GM19397 (cell line): ENCODE data around the gene PIK3R1.

Source experiments
- ATAC-seq: cut with Tn5 transposase; IDR thresholded peaks from one replicate; pipeline ENCODE4 v1.9.1; 2021; ENCODE audit warnings: mild to moderate bottlenecking, moderate library complexity; ENCODE audit not compliant: unreplicated experiment

The PIK3R1 gene

DNA sequence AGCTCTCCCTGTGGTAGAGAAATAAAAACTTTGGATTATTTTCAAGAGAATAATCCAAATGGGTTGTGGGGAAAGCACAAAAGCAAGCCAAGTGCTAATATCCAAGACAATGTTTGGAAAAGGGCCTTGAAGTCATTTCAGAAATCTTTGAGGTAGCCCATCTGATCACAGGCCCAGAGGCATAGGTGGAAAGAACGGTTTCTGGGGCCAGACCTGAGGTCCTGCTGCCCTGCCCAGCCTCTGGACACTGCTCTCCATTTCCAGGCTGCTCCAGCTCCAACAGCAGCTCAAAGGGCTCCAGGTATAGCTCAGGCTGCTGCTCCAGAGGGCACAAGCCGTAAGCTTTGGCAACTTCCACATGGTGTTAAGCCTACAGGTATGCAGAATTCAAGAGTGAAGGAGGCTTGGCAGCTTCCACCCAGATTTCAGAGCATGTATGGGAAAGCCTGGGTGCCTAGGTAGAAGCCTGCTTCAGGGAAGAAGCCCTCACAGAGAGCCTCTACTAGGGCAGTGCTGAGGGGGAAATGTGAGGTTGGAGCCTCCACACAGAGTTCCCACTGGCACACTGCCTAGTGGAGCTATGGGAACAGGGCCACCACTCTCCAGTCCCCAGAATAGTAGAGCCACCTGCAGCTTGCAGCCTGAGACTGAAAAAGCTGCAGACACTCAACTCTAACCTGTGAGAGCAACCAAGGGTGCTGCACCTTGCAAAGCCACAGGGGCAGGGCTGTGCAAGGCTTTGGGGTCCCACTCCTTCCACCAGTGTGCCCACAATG lies 133.1 kb downstream of the PIK3R1 start:
- no peak for ATAC-seq

DNA sequence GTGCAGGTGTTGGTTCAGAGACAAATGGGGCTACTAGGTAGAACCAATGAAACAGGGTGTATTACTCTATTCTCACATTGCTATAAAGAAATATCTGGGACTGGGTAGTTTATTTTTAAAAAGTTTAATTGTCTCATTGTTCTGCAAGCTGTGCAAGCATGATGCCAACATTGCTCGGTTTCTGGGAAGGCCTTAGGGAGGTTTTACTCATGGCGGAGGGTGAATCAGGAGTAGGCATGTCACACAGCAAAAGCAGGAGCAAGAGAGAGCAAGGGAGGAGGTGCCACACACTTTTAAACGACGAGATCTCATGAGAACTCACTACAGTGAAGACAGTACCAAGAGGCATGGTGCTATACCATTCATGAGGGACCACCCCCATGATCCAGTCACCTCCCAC lies 134.6 kb downstream of the PIK3R1 start:
- ATAC-seq, result no peak
